Heart right ventricle (tissue), 16 donors: ENCODE data around the gene MTUS2. TPM values are rescaled to one million over a fixed set of nuclear protein-coding genes. Genes with fewer than 3 reads are reported as not detected.

Experiments
- ATAC-seq, 8 donors: fragments of 200-7000 bp; cut with Tn5 transposase; one replicate each; pipeline ENCODE4 v1.9.1; 2020; ENCODE audit warnings: mild to moderate bottlenecking in 8 of 8, moderate library complexity in 8 of 8, moderate number of reproducible peaks in 1 of 8
- DNase-seq, 2 donors: peaks; one replicate each; pipeline ENCODE4 v3.0.0-alpha.2; 2020
- H3K27ac ChIP-seq, 10 donors: fragments of 200-600 bp; sonication (generic) in 2 of 10; one replicate each; pipeline versions ENCODE4 v1.5.0 to v1.8.0; 2020 to 2022; ENCODE audit warnings: mild to moderate bottlenecking in 3 of 10
- H3K27me3 ChIP-seq, 7 donors: fragments of 200-600 bp; one replicate each; pipeline ENCODE4 v1.8.0; 2021 to 2022; ENCODE audit warnings: mild to moderate bottlenecking in 2 of 7
- H3K36me3 ChIP-seq, 9 donors: fragments of 200-600 bp; sonication (generic) in 1 of 9; one replicate each; pipeline versions ENCODE4 v1.5.0 to v1.8.0; 2020 to 2022; ENCODE audit warnings: mild to moderate bottlenecking in 2 of 9
- H3K4me1 ChIP-seq, 9 donors: fragments of 200-600 bp; sonication (generic) in 1 of 9; one replicate each; pipeline versions ENCODE4 v1.5.0 to v1.8.0; 2020 to 2022; ENCODE audit warnings: mild to moderate bottlenecking in 4 of 9
- H3K4me3 ChIP-seq, 10 donors: fragments of 200-600 bp; sonication (generic) in 2 of 10; one replicate each; pipeline versions ENCODE4 v1.5.0 to v1.8.0; 2020 to 2022; ENCODE audit warnings: mild to moderate bottlenecking in 7 of 10, moderate library complexity in 2 of 10
- H3K9me3 ChIP-seq, 11 donors: fragments of 200-600 bp in 10 of 11; sonication (generic) in 2 of 11; one replicate each; pipeline versions ENCODE4 v1.5.0 to v1.8.0; 2013 to 2022; ENCODE audit warnings: mild to moderate bottlenecking in 2 of 11, control low read depth in 1 of 11, moderate library complexity in 1 of 11
- CTCF ChIP-seq, 9 donors: fragments of 200-600 bp; sonication (generic) in 2 of 9; IDR thresholded peaks; one replicate each; pipeline versions ENCODE4 v1.5.0 to v1.8.0; 2021 to 2022; ENCODE audit warnings: antibody characterized with exemption in 9 of 9, mild to moderate bottlenecking in 5 of 9, moderate library complexity in 1 of 9
- WGBS, 2 donors: extraction: QIAGEN DNeasy Blood & Tissue Kit; methylation state at CpG; one replicate each; pipeline ENCODE4 v1.1.7; 2013; ENCODE audit warnings: inconsistent platforms in 1 of 2; 5-methylcytosine and 5-hydroxymethylcytosine counted together
- intact Hi-C, 10 donors: fragments of 100-400 bp; cut with DNase I; formaldehyde crosslinking; loops; one replicate each; pipeline versions ENCODE4 v1.11.1 to v1.14.2; 2022
- polyA plus RNA-seq, 2 donors: library from polyadenylated mRNA; stranded (reverse); fragments of 200-250 nt; gene quantifications; one replicate each; pipeline ENCODE4 v1.2.3, GENCODE V29; 2013
- total RNA-seq, 10 donors: library from RNA; stranded (reverse); fragmentation: NEBNext Ultra II Directional in 3 of 10; extraction: Animal tissue kit (Norgen Biotek cat#: 25700) in 3 of 10; gene quantifications; one replicate each; pipeline versions ENCODE4 v1.2.1 to v1.2.4, GENCODE V29; 2021 to 2023
- donor health status: Arrhythmogenic right ventricular cardiomyopathy.
- donor health status: ischemic (EF 13 %, LVEDD 7.1; RV severe dilation, severe dysfunction).
- donor health status: healthy with polysubstance abuse.
- donor health status: DM: no; HTN: yes; CAD: no.
- donor health status: DM: no; HTN: no; CAD: no.
- donor health status: ischemic (EF 25% LVEDD 6.9; RV normal size, moderate dysfunction).
- donor health status: ischemic (EF 25% LVEDD 5.7; RV mildly dilated, moderate dysfunction).
- donor health status: healthy.
- donor health status: DM: yes; HTN: yes; CAD: no.
- donor health status: Ischemic cardiomyopathy.
- donor health status: ischemic (EF 35%, LVEDD 5.7; RV mildly dilated, moderate dysfunction).
- donor health status: nonischemic (EF 11% LVEDD 7.7; RV severe dilation, severe dysfunction).
- donor health status: DM: yes; HTN: yes; CAD: no.
- donor health status: PGD.
- donor health status: ischemic (EF 29% LVEDD 5.4; RV normal size, mild dysfunction).
- donor health status: nonischemic (EF 23%, LVEDD 6.1; RV moderate dilation, normal function).

MTUS2 gene
- total and polyA plus RNA-seq, 12 donors, result 18.7 to 159 (median 65.6) TPM

- no peak overlapping the region for H3K27ac ChIP-seq
- DNase-seq (no peak), ATAC-seq (no peak)
- H3K9me3 ChIP-seq, result no peaks in the 10 kb centered on the region
- no peaks in the 10 kb centered on the region for H3K36me3 ChIP-seq
- no peaks in the 10 kb centered on the region for H3K27me3 ChIP-seq
- peaks cover 0 to 11% (median 0%) of the 10 kb centered on the region in 9 donors for H3K4me1 ChIP-seq
- 71 to 83% methylated on average over 4 of the region's 4 CpGs for WGBS, 2 donors
- TF ChIP-seq CTCF (IDR thresholded peaks at IDR 0.05), result peak in 1 of 9 donors; percentile 4
- H3K4me3 ChIP-seq, result no peak overlapping the region
- intact Hi-C loops, result no loop called here
These were observed 147.1 kb downstream of the MTUS2 start for GRCh38 chr13:28967029-28967915.

GRCh38 chr13:28976195-28976594 is 156.1 kb downstream of the MTUS2 start:
- ATAC-seq (no peak), DNase-seq (no peak)
- Histone ChIP-seq H3K27ac (no peak overlapping the region), H3K36me3 (no peaks in the 10 kb centered on the region), H3K9me3 (no peaks in the 10 kb centered on the region), H3K4me3 (no peak overlapping the region), H3K4me1 (peaks cover 0 to 10% (median 0%) of the 10 kb centered on the region in 9 donors), H3K27me3 (no peaks in the 10 kb centered on the region)
- intact Hi-C loops, result no loop called here
- TF ChIP-seq CTCF (IDR thresholded peaks at IDR 0.05), result no peak
- WGBS, 2 donors, result 44 to 75% methylated on average over 1 of the region's 1 CpG

- intact Hi-C loops, result no loop called here
- Histone ChIP-seq H3K4me1 (peaks cover 0 to 15% (median 0%) of the 10 kb centered on the region in 9 donors), H3K4me3 (no peak overlapping the region), H3K36me3 (no peaks in the 10 kb centered on the region), H3K27me3 (no peaks in the 10 kb centered on the region), H3K9me3 (no peaks in the 10 kb centered on the region), H3K27ac (no peak overlapping the region)
- ATAC-seq (no peak), DNase-seq (no peak)
- no peak for TF ChIP-seq CTCF (IDR thresholded peaks at IDR 0.05)
These were observed 156.5 kb downstream of the MTUS2 start for GRCh38 chr13:28976636-28977035.

GRCh38 chr13:28978574-28978973 is 158.4 kb downstream of the MTUS2 start:
- H3K27me3 ChIP-seq, result no peaks in the 10 kb centered on the region
- H3K4me1 ChIP-seq, result peaks cover 0 to 22% (median 0%) of the 10 kb centered on the region in 9 donors
- ATAC-seq (peak in 1 of 8 donors; percentile 29), DNase-seq (no peak)
- intact Hi-C loops, result no loop called here
- no peak overlapping the region for H3K4me3 ChIP-seq
- H3K27ac ChIP-seq, result no peak overlapping the region
- WGBS, 2 donors, result 66 to 86% methylated on average over 3 of the region's 3 CpGs
- H3K9me3 ChIP-seq, result no peaks in the 10 kb centered on the region
- TF ChIP-seq CTCF (IDR thresholded peaks at IDR 0.05), result no peak
- H3K36me3 ChIP-seq, result no peaks in the 10 kb centered on the region
